HL-60/S4 (cell line): ENCODE measurements around the gene RHOT1.

Experiments used
- in situ Hi-C: fragments of 300-500 bp; cut with MboI; formaldehyde crosslinking; loops from 2 replicates; pipeline ENCODE4 v1.14.3; 2022; ENCODE audit warnings: low sequenced_read_pairs

RHOT1 gene

DNA sequence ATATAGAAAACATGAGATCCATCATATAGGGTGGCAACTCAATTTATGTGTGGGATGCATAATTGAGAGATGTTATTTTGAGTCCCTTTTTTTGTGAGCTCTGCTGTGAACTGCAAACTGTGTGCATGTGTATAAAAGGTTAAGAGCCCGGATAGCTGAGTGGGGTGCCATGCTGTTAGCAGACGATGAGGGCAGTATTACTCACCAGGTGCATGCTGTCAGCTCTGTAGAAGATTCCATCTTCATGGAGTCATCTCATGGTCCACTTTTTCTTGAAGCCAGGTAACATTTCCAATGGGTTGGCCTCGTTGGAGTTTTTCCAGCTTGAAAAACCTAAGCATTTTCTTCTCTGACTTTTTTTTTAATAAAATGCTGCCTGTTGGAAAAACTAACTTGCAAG lies 80.3 kb downstream of the RHOT1 start:
- in situ Hi-C loops = no loop called here

DNA sequence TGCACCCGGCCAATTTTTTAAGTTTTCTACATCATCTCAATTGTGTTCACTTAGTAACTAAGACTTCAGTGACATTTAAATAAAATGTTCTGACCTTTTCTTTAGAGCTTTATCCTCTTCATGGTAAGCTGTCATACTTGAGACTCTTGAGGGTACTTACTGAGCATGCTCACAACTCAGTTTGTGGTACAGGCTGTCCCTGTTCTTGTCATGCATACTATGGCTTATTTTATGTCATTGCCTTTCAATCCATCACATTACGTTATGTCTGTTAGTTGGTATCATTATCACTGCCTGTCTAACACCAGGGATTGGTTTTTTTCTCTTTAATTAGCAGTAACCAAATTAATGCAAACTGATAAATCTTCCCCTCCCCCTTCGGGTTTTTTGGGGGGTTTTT lies 81.4 kb downstream of the RHOT1 start:
- in situ Hi-C loops = no loop called here

DNA sequence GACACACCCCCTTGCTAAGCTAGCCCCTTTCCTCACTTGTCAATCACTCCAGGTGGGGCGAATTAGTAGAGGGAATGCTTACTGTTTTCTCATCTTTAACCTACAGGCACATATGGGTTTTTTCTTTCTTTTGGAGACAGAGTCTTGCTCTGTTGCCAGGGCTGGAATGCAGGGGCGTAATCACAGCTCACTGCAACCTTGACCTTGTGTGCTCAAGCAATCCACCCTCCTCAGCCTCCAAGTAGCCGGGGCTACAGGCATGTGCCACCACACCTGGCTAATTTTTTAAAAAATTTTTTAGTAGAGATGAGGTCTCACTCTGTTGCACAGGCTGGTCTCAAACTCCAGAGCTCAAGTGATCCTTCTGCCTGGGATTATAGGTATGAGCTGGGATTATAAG lies 84.6 kb downstream of the RHOT1 start:
- in situ Hi-C loops = no loop called here

DNA sequence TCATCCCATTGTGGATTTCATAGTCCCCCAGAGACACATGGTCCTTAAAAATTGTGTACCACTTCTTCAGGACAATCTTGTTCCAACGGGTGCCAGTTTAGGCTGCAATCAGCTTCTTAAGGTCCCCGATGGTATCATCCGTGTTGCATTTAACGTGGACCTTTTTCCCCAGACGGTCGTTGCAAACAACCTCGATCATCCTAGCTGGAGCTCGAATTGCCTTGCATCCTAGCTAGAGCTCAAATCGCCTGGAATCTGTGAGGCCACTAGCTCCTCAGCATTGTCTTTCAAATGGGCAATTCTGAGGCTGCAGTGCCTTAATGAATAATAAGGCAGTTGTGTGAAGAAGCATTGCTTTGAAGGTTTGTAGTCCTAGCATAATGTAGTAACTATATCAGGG lies 85.6 kb downstream of the RHOT1 start:
- in situ Hi-C loops = no loop called here

DNA sequence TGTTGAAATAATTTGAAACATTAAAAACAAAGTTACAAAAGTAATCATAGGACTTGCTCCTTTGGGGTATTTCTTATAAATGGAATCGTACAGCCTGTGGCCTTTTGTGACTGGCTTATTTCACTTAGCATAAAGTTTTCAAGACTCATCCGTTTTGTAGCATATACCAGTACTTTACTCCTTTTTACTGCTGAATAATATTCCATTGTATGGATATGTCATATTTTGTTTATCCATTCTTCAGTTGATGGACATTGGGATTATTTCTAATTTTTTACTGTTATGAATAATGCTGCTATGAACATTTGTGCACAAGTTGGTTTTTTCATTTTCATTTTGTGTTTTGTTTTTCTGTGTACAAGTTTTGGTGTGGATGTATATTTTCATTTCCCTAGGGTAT lies 93.3 kb downstream of the RHOT1 start:
- in situ Hi-C loops = no loop called here

DNA sequence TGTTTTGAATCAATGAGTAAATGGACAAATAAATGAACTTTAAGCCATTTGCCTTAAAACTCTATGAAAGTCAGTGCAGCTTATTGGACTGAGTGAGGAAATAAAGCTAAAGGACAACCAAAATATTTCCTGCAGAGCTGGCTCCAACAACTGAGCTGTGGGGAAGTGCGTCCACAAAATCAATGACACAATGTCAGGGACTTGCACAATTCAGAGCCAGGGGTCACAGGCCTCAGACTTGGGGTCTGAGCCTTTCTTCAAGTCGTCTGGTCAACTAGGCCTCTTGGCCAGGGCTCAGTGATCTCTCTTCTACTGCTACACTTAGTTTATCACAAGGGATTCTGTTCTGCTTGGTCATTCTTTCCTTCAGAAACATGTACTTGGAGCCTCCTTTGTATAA lies 97.2 kb downstream of the RHOT1 start:
- in situ Hi-C loops = no loop called here

DNA sequence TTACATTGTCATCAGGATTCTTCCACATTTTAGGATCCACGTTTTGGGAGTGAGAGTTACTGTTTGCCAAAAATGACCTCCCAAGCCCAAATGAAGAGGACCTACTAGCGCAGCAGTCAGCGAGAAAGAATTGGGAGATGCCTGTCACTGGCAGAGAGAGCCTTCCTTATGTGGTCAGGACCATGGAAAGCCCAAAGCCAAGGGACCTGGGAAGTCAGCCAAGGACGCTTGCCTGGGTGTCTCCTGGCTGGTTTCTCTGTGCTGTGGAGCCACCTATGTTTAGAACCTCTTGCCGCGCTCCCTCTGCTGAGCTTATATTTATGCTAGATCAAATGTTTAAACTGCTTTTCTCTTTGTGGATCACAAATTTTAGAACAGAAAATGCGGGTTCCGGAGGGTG lies 98.4 kb downstream of the RHOT1 start:
- in situ Hi-C loops = no loop called here

DNA sequence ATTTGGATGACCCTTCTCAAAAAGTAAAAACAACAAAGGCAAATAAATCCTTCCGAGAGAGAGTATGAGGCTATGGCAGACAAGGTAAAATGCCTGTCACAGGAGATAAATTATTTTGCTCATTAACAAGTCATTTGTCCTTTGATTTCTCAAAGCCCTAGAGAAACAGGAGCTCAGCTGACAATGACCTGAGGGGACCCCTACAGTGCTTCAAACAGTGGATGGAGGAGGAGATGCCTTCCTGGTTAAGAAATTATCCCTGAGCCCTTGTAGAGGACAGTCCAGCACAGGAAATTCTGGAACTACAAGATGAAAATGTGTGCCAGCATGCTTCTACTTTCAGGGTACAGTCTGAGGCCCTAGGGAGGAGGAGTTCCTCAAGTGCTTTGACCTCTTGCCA lies 99.3 kb downstream of the RHOT1 start:
- in situ Hi-C loops = no loop called here

DNA sequence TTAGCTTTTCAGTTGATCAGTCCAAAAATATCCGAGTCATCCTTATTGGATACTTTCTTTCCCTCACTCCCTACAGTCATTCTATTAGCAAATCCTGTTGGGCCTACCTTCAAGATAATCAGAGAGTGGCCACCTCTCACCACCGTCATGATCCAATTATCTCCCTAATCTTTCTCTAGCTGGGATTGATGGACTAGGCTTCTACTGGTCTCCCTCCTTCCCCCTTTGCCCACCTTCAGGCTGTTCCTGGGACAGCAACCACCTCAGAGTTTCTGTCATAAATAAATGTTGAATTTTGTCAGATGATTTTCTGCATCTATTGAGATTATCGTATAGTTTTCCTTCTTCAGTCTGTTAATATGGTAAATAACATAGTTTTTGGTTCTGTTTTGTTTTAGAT lies 107.2 kb downstream of the RHOT1 start:
- in situ Hi-C loops = no loop called here

DNA sequence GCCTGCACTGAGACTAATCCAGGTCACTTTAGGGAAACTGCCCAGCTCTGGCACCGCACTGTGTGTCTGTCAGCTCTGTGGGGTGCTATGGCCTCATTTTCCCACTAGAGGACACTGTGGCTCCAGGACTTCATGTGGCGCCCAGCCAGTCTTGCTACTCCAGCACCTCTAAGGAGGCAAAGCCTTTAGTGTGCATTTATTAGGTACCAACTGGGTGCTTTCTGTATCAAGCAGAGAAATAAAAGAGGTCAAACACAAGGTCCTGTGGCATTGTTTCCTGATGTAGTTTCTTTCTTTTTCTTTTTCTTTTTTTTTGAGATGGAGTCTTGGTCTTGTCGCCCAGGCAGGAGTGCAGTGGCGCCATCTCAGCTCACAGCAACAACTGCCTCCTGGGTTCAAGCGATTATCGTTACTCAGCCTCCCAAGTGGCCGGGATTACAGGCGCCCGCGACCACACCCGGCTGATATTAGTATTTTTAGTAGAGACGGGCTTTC lies 110.9 kb downstream of the RHOT1 start:
- in situ Hi-C loops = loop anchor here (25.0 kb wide), 1 partner anchor 509 kb away; no protein-coding TSS in a partner anchor

DNA sequence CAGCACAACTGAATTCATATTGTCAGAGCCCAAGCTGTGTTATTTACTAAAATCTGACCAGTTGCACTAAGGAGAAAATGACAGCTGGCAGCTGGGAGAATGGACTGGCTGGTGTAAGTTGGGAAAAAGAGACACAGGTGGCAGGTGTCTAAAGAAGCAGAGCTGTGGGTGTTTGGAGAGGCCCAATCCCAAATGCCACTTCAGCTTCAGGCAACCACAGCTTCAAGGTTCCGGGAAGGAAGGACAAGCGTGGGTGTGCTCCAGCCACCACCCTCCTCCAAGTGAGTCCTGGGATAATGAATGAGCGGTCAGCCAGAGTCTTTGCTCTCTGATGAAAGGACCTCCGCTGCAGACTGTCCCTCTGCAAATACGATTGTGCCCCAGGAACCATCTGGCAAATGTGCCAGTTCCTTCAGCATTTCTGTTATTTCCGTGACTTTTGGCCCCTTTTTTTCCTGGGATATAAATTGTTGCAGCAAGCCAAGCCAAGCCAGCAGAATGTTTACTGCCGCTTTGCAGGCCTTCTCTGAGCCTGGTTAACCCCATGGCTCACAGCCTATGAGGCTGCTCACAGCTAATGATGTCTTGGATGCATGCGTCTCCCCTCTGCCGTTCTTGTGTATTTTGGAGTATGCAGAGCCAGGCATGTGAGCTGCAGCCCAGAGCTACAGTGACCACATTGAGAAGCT lies 113.9 kb downstream of the RHOT1 start:
- in situ Hi-C loops = loop anchor here (25.0 kb wide), 1 partner anchor 506 kb away; no protein-coding TSS in a partner anchor

DNA sequence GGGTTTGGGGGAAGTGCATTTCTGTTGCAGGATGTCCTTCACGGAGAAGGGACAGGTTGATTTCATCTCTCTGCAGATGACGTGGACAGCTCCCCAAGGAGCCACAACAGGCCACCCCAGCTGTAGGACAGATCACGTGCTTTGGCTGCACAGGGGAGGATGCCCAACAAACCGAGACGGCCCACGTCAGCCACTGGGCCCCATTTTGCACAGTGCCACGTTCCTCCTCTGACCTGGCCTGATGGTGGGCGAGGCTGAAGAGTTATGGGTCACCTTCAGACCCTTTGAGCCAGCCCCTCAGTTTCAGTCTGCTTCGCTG lies 114.4 kb downstream of the RHOT1 start:
- in situ Hi-C loops = loop anchor here (25.0 kb wide), 1 partner anchor 506 kb away; no protein-coding TSS in a partner anchor

DNA sequence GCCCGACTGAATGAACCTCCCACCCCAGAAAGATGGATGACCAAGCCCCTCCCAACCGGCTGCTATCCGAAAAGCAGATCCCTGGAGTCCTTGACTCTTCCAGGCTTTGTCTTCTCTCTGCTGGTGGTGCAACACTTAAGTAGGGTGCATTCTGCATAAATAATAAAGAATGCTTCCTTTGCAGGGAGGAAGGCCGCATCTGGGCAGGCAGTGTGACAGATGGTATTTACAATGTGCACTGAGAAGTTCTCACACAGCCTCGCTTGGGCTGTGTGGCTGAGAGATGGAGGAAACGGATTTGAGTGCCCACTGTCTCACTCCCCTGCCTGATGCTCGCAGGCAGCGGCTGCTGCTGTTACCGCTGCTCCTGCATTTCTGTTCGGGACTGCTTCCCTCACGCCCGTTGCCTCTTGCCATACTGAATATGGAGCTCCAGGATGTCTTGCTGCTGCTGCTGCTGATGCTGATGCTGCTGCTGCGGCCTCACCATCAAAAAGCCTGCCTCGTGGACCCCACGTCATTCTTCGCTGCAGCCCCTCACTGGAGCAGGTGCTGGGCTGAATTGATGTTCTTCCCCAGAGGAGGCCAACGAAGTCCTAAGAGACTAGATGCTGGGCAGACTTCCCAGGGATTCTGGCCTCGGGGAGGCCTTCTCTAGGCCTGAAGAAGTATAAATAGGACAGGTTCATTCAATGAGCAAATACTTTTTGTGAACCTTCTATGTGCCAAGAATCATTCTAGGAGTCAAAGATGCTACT lies 116.3 kb downstream of the RHOT1 start:
- in situ Hi-C loops = loop anchor here (25.0 kb wide), 1 partner anchor 504 kb away; no protein-coding TSS in a partner anchor

DNA sequence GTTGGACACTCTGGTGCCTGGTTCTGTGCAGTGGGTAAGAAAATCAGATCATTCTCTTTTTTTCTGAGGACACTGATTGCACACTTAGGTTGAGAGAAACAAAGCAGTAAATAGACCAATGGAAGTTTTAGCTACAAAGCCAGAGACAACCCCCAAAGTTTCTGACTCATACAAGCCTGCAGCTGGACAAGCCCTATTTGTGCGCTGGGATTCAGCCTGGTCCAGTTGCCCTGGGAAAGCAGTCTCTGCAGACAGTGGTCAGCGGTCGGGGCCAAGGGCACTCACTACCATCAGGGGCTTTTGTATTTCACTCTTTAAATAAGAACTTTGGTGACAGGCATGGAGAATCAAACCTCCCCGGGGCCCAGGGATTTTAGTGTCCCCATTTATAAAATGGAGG lies 117.3 kb downstream of the RHOT1 start:
- in situ Hi-C loops = loop anchor here (25.0 kb wide), 1 partner anchor 503 kb away; no protein-coding TSS in a partner anchor

DNA sequence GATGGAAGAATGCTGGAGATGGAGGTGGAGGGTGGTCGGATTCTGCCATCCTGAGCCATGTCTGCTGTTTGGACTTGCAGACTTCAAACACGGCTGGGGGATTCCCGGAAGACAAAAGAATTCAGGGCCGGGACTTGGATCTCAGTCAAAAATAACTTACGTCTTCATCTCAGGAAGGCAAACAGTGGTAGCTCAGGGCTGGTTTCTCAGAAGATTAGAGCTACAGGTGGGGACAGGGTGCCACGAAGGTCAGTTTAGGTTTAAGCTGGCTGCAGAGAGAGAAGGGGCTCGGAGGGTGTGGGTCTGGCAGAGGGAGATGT lies 119.1 kb downstream of the RHOT1 start:
- in situ Hi-C loops = loop anchor here (25.0 kb wide), 1 partner anchor 501 kb away; no protein-coding TSS in a partner anchor

DNA sequence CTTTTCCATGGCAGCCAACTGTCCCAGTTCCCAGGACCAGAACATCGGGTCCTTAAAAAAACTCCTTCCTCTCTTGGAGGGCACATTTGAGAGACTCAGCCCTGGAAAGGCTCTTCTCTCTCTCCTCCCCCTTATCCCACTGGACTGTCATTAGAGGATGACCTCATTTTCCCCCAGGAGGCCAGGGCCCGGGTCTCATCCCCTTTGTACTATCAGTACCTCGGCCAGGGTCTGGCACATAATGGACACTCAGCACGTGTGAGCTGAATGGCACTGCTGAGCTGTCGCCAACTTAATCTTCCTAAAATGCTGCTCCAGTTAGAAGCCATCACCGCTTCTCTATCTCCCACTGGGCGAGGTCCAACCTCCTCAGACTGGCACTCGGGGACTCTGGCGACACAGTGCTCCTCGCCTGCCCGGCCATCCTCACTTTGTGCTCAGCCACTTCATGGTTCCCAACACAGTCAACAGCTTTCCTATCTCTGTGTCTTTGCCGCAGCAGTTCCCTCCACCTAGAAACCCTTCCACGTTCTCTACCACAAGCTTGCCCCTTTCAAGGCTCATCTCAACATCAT lies 119.7 kb downstream of the RHOT1 start:
- in situ Hi-C loops = loop anchor here (25.0 kb wide), 1 partner anchor 500 kb away; no protein-coding TSS in a partner anchor

DNA sequence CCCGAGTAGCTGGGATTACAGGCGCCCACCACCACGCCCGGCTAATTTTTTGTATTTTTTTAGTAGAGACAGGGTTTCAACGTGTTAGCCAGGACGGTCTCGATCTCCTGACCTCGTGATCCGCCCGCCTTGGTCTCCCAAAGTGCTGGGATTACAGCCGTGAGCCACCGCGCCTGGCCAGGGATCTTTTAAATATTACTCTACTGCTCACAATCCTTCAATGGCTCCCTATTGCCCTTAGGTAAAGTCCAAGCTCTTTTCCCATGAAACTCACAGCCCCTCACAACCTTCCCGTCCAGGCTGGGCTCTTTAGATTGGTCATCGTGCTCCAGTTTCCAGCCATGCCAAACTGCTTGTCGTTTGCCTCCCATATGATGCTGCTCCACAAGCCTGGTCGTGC lies 121.2 kb downstream of the RHOT1 start:
- in situ Hi-C loops = loop anchor here (25.0 kb wide), 1 partner anchor 499 kb away; no protein-coding TSS in a partner anchor

DNA sequence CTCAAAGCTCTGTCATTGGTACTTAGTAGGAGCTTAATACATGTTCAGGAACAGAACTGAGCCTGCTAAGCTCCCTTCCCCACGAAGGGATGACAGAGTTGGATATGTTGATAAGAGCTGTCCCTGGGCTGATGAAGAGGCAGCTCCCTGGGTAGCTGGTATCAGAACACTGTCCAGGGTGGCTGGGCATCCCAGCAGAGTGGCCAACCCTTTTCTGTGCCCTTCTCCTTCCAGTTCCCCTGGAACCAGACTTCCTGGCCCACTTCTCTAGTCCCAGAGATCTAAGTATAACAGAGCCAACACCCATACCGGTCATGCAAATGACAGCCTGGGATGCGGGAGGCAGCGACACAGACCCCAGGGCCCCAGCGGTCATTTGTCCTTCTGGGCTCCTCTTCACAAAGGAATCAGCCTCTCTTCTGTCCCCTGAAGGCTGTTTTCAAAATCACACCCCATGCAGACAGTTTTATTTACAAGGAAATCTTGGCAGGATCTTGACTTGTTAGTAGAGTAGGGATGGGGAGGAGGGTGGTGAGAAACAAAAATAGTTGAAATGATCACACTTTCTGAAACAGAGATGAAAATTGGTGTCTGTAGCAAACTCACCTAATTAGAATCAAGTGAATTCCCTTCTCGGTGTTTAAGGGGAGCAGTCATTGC lies 122.0 kb downstream of the RHOT1 start:
- in situ Hi-C loops = loop anchor here (25.0 kb wide), 1 partner anchor 498 kb away; no protein-coding TSS in a partner anchor

DNA sequence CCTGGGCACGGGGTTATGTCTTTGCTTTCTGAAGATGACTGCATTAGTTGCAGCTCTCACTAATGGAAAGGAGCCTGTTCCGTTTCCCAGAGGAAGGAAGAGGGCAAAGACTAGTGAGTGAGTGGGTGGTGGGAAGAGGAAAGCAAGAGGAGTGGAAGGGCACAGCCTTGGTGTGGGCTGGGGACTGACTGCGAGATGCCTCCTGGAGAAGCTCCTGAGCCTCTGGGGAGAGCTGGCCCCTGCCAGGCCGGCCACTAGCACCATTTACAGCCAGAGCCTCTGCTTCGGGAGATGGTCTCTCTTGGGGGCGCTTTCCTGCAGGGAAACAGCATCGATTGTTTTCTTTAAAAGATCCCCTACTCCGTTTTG lies 122.5 kb downstream of the RHOT1 start:
- in situ Hi-C loops = loop anchor here (25.0 kb wide), 1 partner anchor 497 kb away; no protein-coding TSS in a partner anchor

DNA sequence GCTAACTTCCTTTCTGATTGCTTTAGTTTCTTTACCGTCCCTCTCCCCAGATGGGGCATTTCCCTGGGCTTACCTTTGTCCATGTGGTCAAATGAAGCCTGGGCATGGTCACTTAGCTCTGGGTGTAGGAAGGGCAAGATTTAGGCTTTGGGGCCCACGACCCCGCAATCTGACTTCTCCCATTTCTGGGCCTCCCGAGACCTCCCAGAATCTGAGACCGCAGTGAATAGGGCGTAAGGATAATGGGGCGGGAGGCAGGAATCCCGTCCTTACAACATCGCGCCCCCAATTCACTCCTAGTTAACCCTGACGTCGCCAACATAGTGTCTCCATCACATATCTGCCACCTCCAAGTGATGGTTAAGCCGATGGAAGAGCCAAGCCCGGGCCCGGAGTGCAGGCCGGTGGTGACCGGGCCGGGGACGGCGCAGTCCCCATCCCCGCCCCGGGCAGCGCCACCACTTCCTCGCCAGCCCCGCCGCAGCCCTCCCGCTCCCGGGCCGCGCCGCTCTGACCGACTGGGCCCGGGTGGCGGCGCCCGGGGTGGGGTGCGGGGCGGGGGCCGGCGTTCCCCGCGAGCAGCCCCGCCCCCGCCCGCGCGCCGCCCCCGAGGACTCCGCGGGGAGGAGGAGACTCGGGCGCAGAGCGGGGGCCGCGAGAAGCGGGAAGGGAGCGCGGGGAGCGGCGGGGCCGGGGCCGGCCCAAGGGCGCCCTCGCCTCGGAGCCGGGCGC lies 123.1 kb downstream of the RHOT1 start, which contains the start of gene RHBDL3:
Gene RHBDL3, plus strand, starts transcription at position 641 of the 732 bp plus-strand sequence. CDS start 358 bp downstream, outside the sequence.
- in situ Hi-C loops = loop anchor here (25.0 kb wide), 1 partner anchor 497 kb away; no protein-coding TSS in a partner anchor
